ENCODE results near the gene TMEM220. TPM values are rescaled to one million over a fixed set of nuclear protein-coding genes. Genes with fewer than 3 reads are reported as not detected.

TMEM220 gene
- total RNA-seq, 1 donor from 2014 or later = 0.28 TPM

DNA sequence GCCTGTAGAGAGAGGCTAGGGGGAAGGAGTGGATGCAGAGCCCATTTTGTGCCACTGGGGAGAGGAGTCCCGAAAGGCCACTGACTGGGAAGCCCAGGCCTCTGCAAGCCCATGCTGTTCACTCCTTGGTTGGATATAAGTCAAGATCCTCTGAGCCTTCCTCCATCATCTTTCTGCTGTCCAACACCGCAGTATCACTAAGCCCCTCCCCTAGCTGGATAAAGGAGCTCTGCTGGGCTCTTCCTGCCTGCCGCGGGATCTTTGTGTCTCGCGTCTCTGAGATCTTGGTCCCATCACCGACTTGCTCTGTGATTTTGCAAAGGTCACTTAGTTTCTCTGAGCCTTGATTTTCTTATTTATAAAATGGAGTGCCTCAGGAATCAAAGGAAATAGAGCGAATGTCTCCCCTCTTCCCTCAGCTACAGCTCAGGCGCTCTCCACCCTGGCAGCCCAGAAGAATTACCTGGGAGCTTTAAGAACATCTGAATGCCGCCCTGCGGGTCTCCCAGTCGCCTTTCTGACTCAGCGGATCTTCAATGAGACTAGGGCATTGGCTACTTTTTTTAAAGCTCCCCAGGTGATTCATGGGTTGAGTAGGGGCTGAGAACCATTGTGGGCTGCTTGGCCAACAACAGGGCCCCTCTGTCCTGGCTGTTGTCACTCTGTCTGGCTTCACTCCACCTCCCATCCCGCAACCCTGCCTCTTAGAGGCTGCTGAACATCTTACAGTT lies 25.2 kb upstream of the TMEM220 start:
- peak overlapping the region; percentile 76 for H3K4me3 Mint-ChIP-seq
- no peaks in the 10 kb centered on the region for H3K9me3 Mint-ChIP-seq
- Histone ChIP-seq H3K9ac (no peak overlapping the region), H2AFZ (replicated peaks) (peak overlapping the region; percentile 84), H3K4me3 (peak overlapping the region; percentile 43), H3K27ac (no peak overlapping the region), H3K27me3 (no peaks in the 10 kb centered on the region), H3K36me3 (no peaks in the 10 kb centered on the region), H3F3A (ENCODE audit: low read depth) (peaks cover 20% of the 10 kb centered on the region), H4K20me1 (ENCODE audit: low read depth) (no peaks in the 10 kb centered on the region), H3K9me3 (ENCODE audit: low read depth) (no peaks in the 10 kb centered on the region), H3K79me2 (ENCODE audit: low read depth) (no peaks in the 10 kb centered on the region), H3K4me1 (peaks cover 29% of the 10 kb centered on the region), H3K4me2 (peak overlapping the region; percentile 68)
- peaks cover 57% of the 10 kb centered on the region for H3K4me1 Mint-ChIP-seq
- peaks cover 8% of the 10 kb centered on the region for H3K27me3 Mint-ChIP-seq (ENCODE audit: insufficient read depth, low read depth)
- peak overlapping the region; percentile 73 for H3K27ac Mint-ChIP-seq
- H3K36me3 Mint-ChIP-seq = peaks cover under 1% of the 10 kb centered on the region
- DNase-seq (ENCODE audit: low spot score) = peak; percentile 69
- TF ChIP-seq EZH2 (IDR thresholded peaks at IDR 0.05) = no peak
- TF ChIP-seq EZH2phosphoT487 (IDR thresholded peaks at IDR 0.05) = no peak
- TF ChIP-seq, protein P1, sequence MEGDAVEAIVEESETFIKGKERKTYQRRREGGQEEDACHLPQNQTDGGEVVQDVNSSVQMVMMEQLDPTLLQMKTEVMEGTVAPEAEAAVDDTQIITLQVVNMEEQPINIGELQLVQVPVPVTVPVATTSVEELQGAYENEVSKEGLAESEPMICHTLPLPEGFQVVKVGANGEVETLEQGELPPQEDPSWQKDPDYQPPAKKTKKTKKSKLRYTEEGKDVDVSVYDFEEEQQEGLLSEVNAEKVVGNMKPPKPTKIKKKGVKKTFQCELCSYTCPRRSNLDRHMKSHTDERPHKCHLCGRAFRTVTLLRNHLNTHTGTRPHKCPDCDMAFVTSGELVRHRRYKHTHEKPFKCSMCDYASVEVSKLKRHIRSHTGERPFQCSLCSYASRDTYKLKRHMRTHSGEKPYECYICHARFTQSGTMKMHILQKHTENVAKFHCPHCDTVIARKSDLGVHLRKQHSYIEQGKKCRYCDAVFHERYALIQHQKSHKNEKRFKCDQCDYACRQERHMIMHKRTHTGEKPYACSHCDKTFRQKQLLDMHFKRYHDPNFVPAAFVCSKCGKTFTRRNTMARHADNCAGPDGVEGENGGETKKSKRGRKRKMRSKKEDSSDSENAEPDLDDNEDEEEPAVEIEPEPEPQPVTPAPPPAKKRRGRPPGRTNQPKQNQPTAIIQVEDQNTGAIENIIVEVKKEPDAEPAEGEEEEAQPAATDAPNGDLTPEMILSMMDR (IDR thresholded peaks at IDR 0.05) = no peak

DNA sequence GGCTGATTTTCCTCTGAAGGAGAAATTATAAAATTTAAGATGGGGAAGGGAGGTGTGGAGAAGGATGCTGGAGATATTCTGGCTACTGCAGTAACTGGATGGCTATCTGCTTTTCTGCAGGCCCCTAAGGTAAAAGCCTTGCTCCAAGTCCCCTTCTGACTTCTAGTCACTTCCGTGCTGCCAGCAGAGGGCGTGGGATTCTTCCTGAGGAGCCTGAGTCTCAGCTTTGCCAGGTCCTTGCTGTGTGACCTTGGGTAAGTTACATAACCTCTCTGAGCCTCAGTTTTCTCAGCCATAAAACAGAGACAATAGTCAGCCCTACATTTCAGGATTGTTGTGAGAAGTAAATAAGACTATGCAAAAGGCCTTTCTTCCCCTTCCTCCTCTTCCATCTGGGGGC lies 24.3 kb upstream of the TMEM220 start:
- Histone ChIP-seq H3K4me3 (no peak overlapping the region), H3K9ac (no peak overlapping the region), H3K27me3 (no peaks in the 10 kb centered on the region), H3F3A (ENCODE audit: low read depth) (peaks cover 20% of the 10 kb centered on the region), H3K27ac (no peak overlapping the region), H2AFZ (replicated peaks) (no peak overlapping the region), H3K4me2 (peak overlapping the region; percentile 68), H3K36me3 (no peaks in the 10 kb centered on the region), H3K4me1 (peaks cover 29% of the 10 kb centered on the region), H4K20me1 (ENCODE audit: low read depth) (no peaks in the 10 kb centered on the region), H3K79me2 (ENCODE audit: low read depth) (no peaks in the 10 kb centered on the region), H3K9me3 (ENCODE audit: low read depth) (no peaks in the 10 kb centered on the region)
- H3K36me3 Mint-ChIP-seq = no peaks in the 10 kb centered on the region
- peaks cover 8% of the 10 kb centered on the region for H3K27me3 Mint-ChIP-seq (ENCODE audit: insufficient read depth, low read depth)
- H3K9me3 Mint-ChIP-seq = no peaks in the 10 kb centered on the region
- peak; percentile 76 for DNase-seq (ENCODE audit: low spot score)
- TF ChIP-seq EZH2phosphoT487 (IDR thresholded peaks at IDR 0.05) (no peak), EZH2 (IDR thresholded peaks at IDR 0.05) (no peak)
- TF ChIP-seq, protein P1 (IDR thresholded peaks at IDR 0.05) = peak; percentile 63
- H3K4me1 Mint-ChIP-seq = peaks cover 60% of the 10 kb centered on the region
- no peak overlapping the region for H3K27ac Mint-ChIP-seq
- no peak overlapping the region for H3K4me3 Mint-ChIP-seq

DNA sequence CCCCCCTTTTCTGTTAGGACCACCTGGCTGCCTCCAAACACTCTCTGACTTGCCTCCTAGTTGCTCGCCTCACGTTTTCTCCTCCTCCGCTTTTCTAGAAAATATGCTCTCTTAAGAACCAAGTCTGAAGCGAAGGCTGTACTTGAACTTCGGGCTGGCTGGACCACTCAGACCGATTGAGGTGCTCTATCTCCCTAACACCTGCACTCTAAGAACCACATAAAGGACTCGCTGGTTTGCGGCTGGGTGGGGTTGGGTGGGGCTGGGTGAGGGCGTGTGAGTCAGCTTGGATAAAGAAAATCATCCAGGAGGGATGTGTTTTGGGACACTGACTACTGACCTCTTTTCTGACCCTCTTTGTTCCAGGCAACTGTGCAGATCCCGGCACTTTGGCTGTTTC lies 22.9 kb upstream of the TMEM220 start:
- H3K4me3 ChIP-seq = no peak overlapping the region
- TF ChIP-seq, protein P1 (IDR thresholded peaks at IDR 0.05) = no peak
- TF ChIP-seq EZH2phosphoT487 (IDR thresholded peaks at IDR 0.05) = no peak
- no peak for TF ChIP-seq EZH2 (IDR thresholded peaks at IDR 0.05)
- Mint-ChIP-seq H3K9me3 (no peaks in the 10 kb centered on the region), H3K4me1 (peaks cover 62% of the 10 kb centered on the region), H3K36me3 (no peaks in the 10 kb centered on the region), H3K27me3 (ENCODE audit: insufficient read depth, low read depth) (peaks cover 8% of the 10 kb centered on the region), H3K4me3 (no peak overlapping the region), H3K27ac (no peak overlapping the region)
- DNase-seq (ENCODE audit: low spot score) = no peak
- H3K9ac ChIP-seq = no peak overlapping the region
- H2AFZ ChIP-seq (replicated peaks) = no peak overlapping the region
- H3F3A ChIP-seq (ENCODE audit: low read depth) = peaks cover 31% of the 10 kb centered on the region
- no peaks in the 10 kb centered on the region for H3K79me2 ChIP-seq (ENCODE audit: low read depth)
- H4K20me1 ChIP-seq (ENCODE audit: low read depth) = no peaks in the 10 kb centered on the region
- no peak overlapping the region for H3K4me2 ChIP-seq
- no peak overlapping the region for H3K27ac ChIP-seq
- no peaks in the 10 kb centered on the region for H3K9me3 ChIP-seq (ENCODE audit: low read depth)
- H3K4me1 ChIP-seq = peaks cover 35% of the 10 kb centered on the region
- no peaks in the 10 kb centered on the region for H3K36me3 ChIP-seq
- no peaks in the 10 kb centered on the region for H3K27me3 ChIP-seq
